Activated T-cell treated with anti-CD3 and anti-CD28 coated beads, Interleukin-2, amount 50 U/mL, for 72 hours (primary cell): ENCODE data around the gene NRDE2. TPM values are rescaled to one million over a fixed set of nuclear protein-coding genes. Genes with fewer than 3 reads are reported as not detected.
"Not testable (repeated sequence)": the region's sequence is repeated elsewhere in the genome, so short reads cannot be mapped to it uniquely, and the experiment has no call there.

Experiments used
- ATAC-seq, 2 donors: fragments of 150-1000 bp; cut with Tn5 transposase; replicated peaks in 1 of 2; 2 replicates each; pipeline ENCODE4 v1.10.0; 2021; ENCODE audit warnings: moderate library complexity in 2 of 2, mild to moderate bottlenecking in 1 of 2
- DNase-seq, 2 donors: peaks; one replicate each; pipeline ENCODE4 v3.0.0; 2021 to 2022; ENCODE audit warnings: mixed read lengths in 1 of 2
- H3K27ac Mint-ChIP-seq: one replicate; pipeline ENCODE4 v1.8.0; 2022; ENCODE audit warnings: mild to moderate bottlenecking, moderate library complexity, mixed read lengths
- H3K27me3 Mint-ChIP-seq: one replicate; pipeline ENCODE4 v1.8.0; 2022; ENCODE audit warnings: low read depth, mixed read lengths
- H3K36me3 Mint-ChIP-seq, 2 donors: one replicate each; pipeline ENCODE4 v1.8.0; 2022; ENCODE audit warnings: mixed read lengths in 2 of 2, mild to moderate bottlenecking in 1 of 2; ENCODE audit not compliant: insufficient read depth in 2 of 2
- H3K4me1 Mint-ChIP-seq: one replicate; pipeline ENCODE4 v1.8.0; 2022; ENCODE audit warnings: low read depth, mixed read lengths
- H3K4me3 Mint-ChIP-seq, 2 donors: one replicate each; pipeline ENCODE4 v1.8.0; 2022; ENCODE audit warnings: mild to moderate bottlenecking in 2 of 2, mixed read lengths in 2 of 2, moderate library complexity in 2 of 2
- H3K9me3 Mint-ChIP-seq, 2 donors: one replicate each; pipeline ENCODE4 v1.8.0; 2022; ENCODE audit warnings: mixed read lengths in 2 of 2
- total RNA-seq, 2 donors: library from RNA; stranded (reverse); gene quantifications; one replicate each; pipeline ENCODE4 v1.2.3, GENCODE V29; 2022

Gene NRDE2
- total RNA-seq, 2 donors from 2014 or later = 26.4 to 28.9 TPM

GRCh38 chr14:90229942-90230341 is 101.8 kb downstream of the NRDE2 start:
- not testable (repeated sequence) for ATAC-seq, H3K4me3 Mint-ChIP-seq, DNase-seq, H3K36me3 Mint-ChIP-seq, H3K4me1 Mint-ChIP-seq, H3K9me3 Mint-ChIP-seq, H3K27ac Mint-ChIP-seq
- peaks cover 19% of the 10 kb centered on the region for H3K27me3 Mint-ChIP-seq

DNA sequence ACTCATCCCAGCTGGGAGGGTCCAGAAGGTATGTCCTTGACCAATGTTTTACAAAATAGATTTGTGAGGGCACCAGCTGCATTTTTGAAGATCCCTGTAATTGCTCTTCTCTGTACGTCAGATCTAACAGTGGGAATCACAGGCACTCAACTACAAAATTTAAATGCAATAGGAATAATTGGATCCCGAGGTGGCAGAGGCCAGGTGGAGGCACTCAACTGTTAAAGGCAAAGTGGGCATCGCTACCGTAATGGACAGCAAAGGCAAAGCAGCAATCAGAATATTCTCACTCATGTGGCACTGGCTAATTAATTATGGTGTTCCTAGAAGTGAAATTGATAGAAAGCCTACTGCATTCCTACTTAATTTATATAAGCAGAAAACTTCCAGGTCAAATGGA is 103.3 kb downstream of the NRDE2 start:
- no peaks in the 10 kb centered on the region for H3K4me1 Mint-ChIP-seq
- H3K4me3 Mint-ChIP-seq = no peak overlapping the region
- no peaks in the 10 kb centered on the region for H3K36me3 Mint-ChIP-seq
- H3K27me3 Mint-ChIP-seq = peaks cover 14% of the 10 kb centered on the region
- H3K27ac Mint-ChIP-seq = no peak overlapping the region
- DNase-seq (no peak), ATAC-seq (no peak)
- peaks cover 2 to 8% of the 10 kb centered on the region in 2 donors for H3K9me3 Mint-ChIP-seq

Other genes with a start within 250 kb of the NRDE2 start
- 100 to 1,000 TPM; 105 to 112 TPM for gene PSMC1, start 75.4 kb downstream of the NRDE2 start, total RNA-seq
- 100 to 1,000 TPM; 391 to 489 TPM for gene CALM1, start 65.1 kb upstream of the NRDE2 start, total RNA-seq